HG02623 (cell line): ENCODE results near the gene BSND.

Experiments
- ATAC-seq: cut with Tn5 transposase; IDR thresholded peaks from one replicate; pipeline ENCODE4 v1.9.1; 2021; ENCODE audit warnings: moderate library complexity; ENCODE audit not compliant: unreplicated experiment

The BSND gene

GRCh38 chr1:54990916-54991315, 7.8 kb upstream of the BSND start:
- ATAC-seq = no peak

- no peak for ATAC-seq
These were observed 6.8 kb upstream of the BSND start for GRCh38 chr1:54991939-54992338.

GRCh38 chr1:54993140-54993539, 5.6 kb upstream of the BSND start:
- no peak for ATAC-seq

- ATAC-seq = no peak
These were observed 4.3 kb upstream of the BSND start for GRCh38 chr1:54994355-54994990.

- no peak for ATAC-seq
These were observed 3.5 kb upstream of the BSND start for GRCh38 chr1:54995013-54995760.

GRCh38 chr1:54995835-54996234, 2.9 kb upstream of the BSND start:
- no peak for ATAC-seq

GRCh38 chr1:54996359-54996868, 2.3 kb upstream of the BSND start:
- no peak for ATAC-seq

- no peak for ATAC-seq
These were observed 1.6 kb upstream of the BSND start for GRCh38 chr1:54996869-54997710.

- ATAC-seq = no peak
These were observed 1.1 kb upstream of the BSND start for GRCh38 chr1:54997711-54997986.

GRCh38 chr1:54998100-54998499, 633 bp upstream of the BSND start:
- no peak for ATAC-seq

GRCh38 chr1:55000110-55001085, 1.7 kb downstream of the BSND start:
- ATAC-seq = no peak

- ATAC-seq = no peak
These were observed 2.6 kb downstream of the BSND start for GRCh38 chr1:55001311-55001710.

GRCh38 chr1:55002686-55003085, 4.0 kb downstream of the BSND start:
- ATAC-seq = no peak

GRCh38 chr1:55005351-55006140, 6.8 kb downstream of the BSND start:
- ATAC-seq = no peak

- no peak for ATAC-seq
These were observed 8.2 kb downstream of the BSND start for GRCh38 chr1:55006931-55007330.

GRCh38 chr1:55007625-55008024, 8.9 kb downstream of the BSND start:
- ATAC-seq = no peak

- ATAC-seq = no peak
These were observed 11.6 kb downstream of the BSND start for GRCh38 chr1:55010194-55010886.

GRCh38 chr1:55010887-55011217, 12.1 kb downstream of the BSND start:
- ATAC-seq = no peak

GRCh38 chr1:55012661-55013060, 13.9 kb downstream of the BSND start:
- ATAC-seq = no peak
